Left hindlimb (tissue), 1 donor: ENCODE measurements around the gene TBX10.
"Not testable (repeated sequence)": the region's sequence is repeated elsewhere in the genome, so short reads cannot be mapped to it uniquely, and the experiment has no call there.

ENCODE experiments used
- DNase-seq: peaks from one replicate; pipeline ENCODE4 v3.0.0-alpha.2; 2018

TBX10 gene

GRCh38 chr11:67663532-67664212 is 24.1 kb upstream of the TBX10 start:
- no peak for DNase-seq

GRCh38 chr11:67662835-67663531 is 23.4 kb upstream of the TBX10 start:
- no peak for DNase-seq

GRCh38 chr11:67662142-67662834 is 22.7 kb upstream of the TBX10 start:
- no peak for DNase-seq

GRCh38 chr11:67660752-67661151 is 21.2 kb upstream of the TBX10 start:
- DNase-seq = not testable (repeated sequence)

GRCh38 chr11:67659651-67660165 is 20.1 kb upstream of the TBX10 start:
- not testable (repeated sequence) for DNase-seq

- DNase-seq = no peak
These were observed 17.7 kb upstream of the TBX10 start for GRCh38 chr11:67657300-67657699.

GRCh38 chr11:67656278-67656922 is 16.8 kb upstream of the TBX10 start:
- DNase-seq = no peak

- no peak for DNase-seq
These were observed 14.7 kb upstream of the TBX10 start for GRCh38 chr11:67654225-67654624.

- no peak for DNase-seq
These were observed 13.6 kb upstream of the TBX10 start for GRCh38 chr11:67652965-67653845.

GRCh38 chr11:67651976-67652781 is 12.6 kb upstream of the TBX10 start:
- no peak for DNase-seq

GRCh38 chr11:67649634-67650510 is 10.3 kb upstream of the TBX10 start:
- DNase-seq = no peak

- DNase-seq = no peak
These were observed 9.4 kb upstream of the TBX10 start for GRCh38 chr11:67648796-67649613.

- DNase-seq = no peak
These were observed 8.7 kb upstream of the TBX10 start for GRCh38 chr11:67648140-67648795.

- DNase-seq = no peak
These were observed 7.9 kb upstream of the TBX10 start for GRCh38 chr11:67647471-67647870.

- DNase-seq = no peak
These were observed 7.2 kb upstream of the TBX10 start for GRCh38 chr11:67646535-67647336.

- no peak for DNase-seq
These were observed 6.2 kb upstream of the TBX10 start for GRCh38 chr11:67645521-67646461.
